ENCODE results near the gene CLN5. TPM values are rescaled to one million over a fixed set of nuclear protein-coding genes. Genes with fewer than 3 reads are reported as not detected.

Gene CLN5
- polyA plus RNA-seq, 1 donor from 2014 or later = 25.9 TPM

DNA sequence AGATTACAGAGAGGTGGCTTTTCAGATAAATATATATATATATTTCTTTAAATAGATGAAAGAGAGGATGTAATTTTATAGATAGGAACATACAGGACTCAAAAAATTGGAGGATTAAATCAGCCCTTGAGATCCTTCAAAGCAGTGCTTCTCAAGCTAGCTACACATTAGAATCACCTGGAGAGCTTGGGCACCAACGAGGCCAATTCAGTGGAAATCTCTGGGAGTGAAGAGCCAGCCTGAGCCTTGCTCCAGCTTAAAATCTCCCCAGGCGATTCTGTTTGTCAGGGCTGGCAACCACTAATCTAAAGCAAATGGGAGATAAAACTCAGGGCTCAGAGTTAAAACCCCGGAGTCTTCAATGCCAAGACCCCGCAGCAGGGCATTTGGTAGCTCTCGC is 15.0 kb upstream of the CLN5 start:
- Histone ChIP-seq H3K9ac (ENCODE audit: low read length) (no peak overlapping the region), H3K4me2 (ENCODE audit: low read length) (no peak overlapping the region), H3K27me3 (ENCODE audit: insufficient read depth, low read depth, low read length) (peaks cover 9% of the 10 kb centered on the region), H2AFZ (ENCODE audit: low read depth, low read length) (no peak overlapping the region), H3K27ac (ENCODE audit: low read length) (no peak overlapping the region), H4K20me1 (ENCODE audit: insufficient read depth) (no peaks in the 10 kb centered on the region), H3K9me3 (ENCODE audit: low read length) (no peaks in the 10 kb centered on the region), H3K4me3 (ENCODE audit: low read length) (no peak overlapping the region), H3K36me3 (ENCODE audit: insufficient read depth, low read length) (no peaks in the 10 kb centered on the region), H3K9me2 (ENCODE audit: insufficient read depth, low read length) (no peaks in the 10 kb centered on the region), H3K79me2 (replicated peaks; ENCODE audit: insufficient read depth, low read length) (no peaks in the 10 kb centered on the region), H3F3A (ENCODE audit: insufficient read depth, low read length, poor library complexity, severe bottlenecking) (no peaks in the 10 kb centered on the region)
- no peak for TF ChIP-seq TAF1 (IDR thresholded peaks at IDR 0.05; ENCODE audit: low read depth)
- TF ChIP-seq MXI1 (conservative IDR thresholded peaks at IDR 0.05; ENCODE audit: poor library complexity, severe bottlenecking) = no peak
- TF ChIP-seq POLR2AphosphoS5 (IDR thresholded peaks at IDR 0.05) = no peak
- no peak for TF ChIP-seq SMC3 (conservative IDR thresholded peaks at IDR 0.05; ENCODE audit: poor library complexity)
- no peak for TF ChIP-seq RAD21 (conservative IDR thresholded peaks at IDR 0.05)

DNA sequence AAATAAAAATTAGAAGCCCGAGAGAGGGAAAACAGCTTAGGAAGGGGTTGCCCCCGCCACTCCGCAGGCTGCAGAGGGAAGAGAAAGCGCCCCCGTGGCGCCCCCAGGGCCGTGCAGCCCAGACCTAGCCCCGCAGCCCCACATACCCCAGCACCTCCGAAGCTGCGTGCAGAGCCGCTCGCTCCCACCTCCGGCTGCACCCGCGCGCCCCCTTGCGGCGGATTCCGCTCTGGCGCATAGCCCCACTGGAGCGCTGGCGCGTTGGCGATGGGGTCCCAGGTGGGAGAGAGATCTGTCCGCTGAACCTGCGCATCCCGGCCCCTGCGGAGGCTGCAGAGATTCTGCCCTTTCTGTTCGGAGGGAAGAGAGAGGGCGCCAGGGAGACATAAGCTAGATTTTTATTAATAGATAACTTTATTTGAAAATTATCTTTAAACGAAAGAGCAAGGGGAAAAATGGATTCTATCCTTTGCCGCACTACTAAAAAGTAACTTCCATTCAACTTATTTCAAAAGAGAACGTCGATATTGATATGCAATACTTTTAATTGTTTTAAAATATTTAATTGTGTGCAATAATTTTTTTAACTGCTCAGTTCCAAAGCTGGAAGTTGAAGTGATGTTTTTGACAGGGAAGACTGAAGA is 11.7 kb upstream of the CLN5 start:
- H2AFZ ChIP-seq (ENCODE audit: low read depth, low read length) = no peak overlapping the region
- no peaks in the 10 kb centered on the region for H3K9me2 ChIP-seq (ENCODE audit: insufficient read depth, low read length)

DNA sequence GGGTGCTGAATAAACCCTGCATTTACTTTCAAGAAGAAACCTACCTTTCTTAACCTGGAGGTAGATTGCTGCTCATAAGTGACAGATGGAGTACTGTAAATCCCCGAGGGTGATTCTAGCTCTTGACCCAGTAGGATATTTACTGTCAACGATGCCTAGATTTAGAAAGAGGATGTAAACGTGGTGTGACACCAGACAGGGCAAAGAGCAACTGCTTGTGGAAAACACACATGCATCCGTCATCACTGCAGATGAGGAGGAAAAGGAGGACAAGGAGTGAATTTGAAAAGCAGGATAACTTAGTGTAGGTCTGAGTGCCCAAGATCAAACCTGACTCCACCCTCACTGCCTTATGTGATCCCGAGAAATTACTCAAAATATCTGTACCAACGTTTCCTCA is 9.8 kb upstream of the CLN5 start:
- Histone ChIP-seq H3K79me2 (replicated peaks; ENCODE audit: insufficient read depth, low read length) (no peaks in the 10 kb centered on the region), H2AFZ (ENCODE audit: low read depth, low read length) (no peak overlapping the region), H3K4me2 (ENCODE audit: low read length) (no peak overlapping the region), H3K4me3 (ENCODE audit: low read length) (no peak overlapping the region), H3K27ac (ENCODE audit: low read length) (no peak overlapping the region), H3K27me3 (ENCODE audit: insufficient read depth, low read depth, low read length) (peaks cover 9% of the 10 kb centered on the region), H3K9me2 (ENCODE audit: insufficient read depth, low read length) (no peaks in the 10 kb centered on the region), H3F3A (ENCODE audit: insufficient read depth, low read length, poor library complexity, severe bottlenecking) (no peaks in the 10 kb centered on the region), H3K36me3 (ENCODE audit: insufficient read depth, low read length) (no peaks in the 10 kb centered on the region), H3K9me3 (ENCODE audit: low read length) (no peaks in the 10 kb centered on the region), H3K9ac (ENCODE audit: low read length) (no peak overlapping the region), H4K20me1 (ENCODE audit: insufficient read depth) (no peaks in the 10 kb centered on the region)
- TF ChIP-seq, protein P1, sequence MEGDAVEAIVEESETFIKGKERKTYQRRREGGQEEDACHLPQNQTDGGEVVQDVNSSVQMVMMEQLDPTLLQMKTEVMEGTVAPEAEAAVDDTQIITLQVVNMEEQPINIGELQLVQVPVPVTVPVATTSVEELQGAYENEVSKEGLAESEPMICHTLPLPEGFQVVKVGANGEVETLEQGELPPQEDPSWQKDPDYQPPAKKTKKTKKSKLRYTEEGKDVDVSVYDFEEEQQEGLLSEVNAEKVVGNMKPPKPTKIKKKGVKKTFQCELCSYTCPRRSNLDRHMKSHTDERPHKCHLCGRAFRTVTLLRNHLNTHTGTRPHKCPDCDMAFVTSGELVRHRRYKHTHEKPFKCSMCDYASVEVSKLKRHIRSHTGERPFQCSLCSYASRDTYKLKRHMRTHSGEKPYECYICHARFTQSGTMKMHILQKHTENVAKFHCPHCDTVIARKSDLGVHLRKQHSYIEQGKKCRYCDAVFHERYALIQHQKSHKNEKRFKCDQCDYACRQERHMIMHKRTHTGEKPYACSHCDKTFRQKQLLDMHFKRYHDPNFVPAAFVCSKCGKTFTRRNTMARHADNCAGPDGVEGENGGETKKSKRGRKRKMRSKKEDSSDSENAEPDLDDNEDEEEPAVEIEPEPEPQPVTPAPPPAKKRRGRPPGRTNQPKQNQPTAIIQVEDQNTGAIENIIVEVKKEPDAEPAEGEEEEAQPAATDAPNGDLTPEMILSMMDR (IDR thresholded peaks at IDR 0.05; ENCODE audit: poor library complexity, severe bottlenecking) = no peak
- no peak for TF ChIP-seq EZH2 (IDR thresholded peaks at IDR 0.05; ENCODE audit: borderline replicate concordance, insufficient read depth, low read length, poor library complexity, severe bottlenecking)

More for the DNA sequence above, 11.7 kb upstream of the CLN5 start:
- no peaks in the 10 kb centered on the region for H4K20me1 ChIP-seq (ENCODE audit: insufficient read depth)
- no peaks in the 10 kb centered on the region for H3F3A ChIP-seq (ENCODE audit: insufficient read depth, low read length, poor library complexity, severe bottlenecking)
- no peak overlapping the region for H3K4me2 ChIP-seq (ENCODE audit: low read length)
- H3K9me3 ChIP-seq (ENCODE audit: low read length) = no peaks in the 10 kb centered on the region
- peak overlapping the region; percentile 31 for H3K4me3 ChIP-seq (ENCODE audit: low read length)
- H3K27ac ChIP-seq (ENCODE audit: low read length) = no peak overlapping the region
- H3K36me3 ChIP-seq (ENCODE audit: insufficient read depth, low read length) = no peaks in the 10 kb centered on the region
- TF ChIP-seq, protein P1 (IDR thresholded peaks at IDR 0.05; ENCODE audit: poor library complexity, severe bottlenecking) = peak; percentile 78
- TF ChIP-seq EZH2 (IDR thresholded peaks at IDR 0.05; ENCODE audit: borderline replicate concordance, insufficient read depth, low read length, poor library complexity, severe bottlenecking) (no peak), SMC3 (conservative IDR thresholded peaks at IDR 0.05; ENCODE audit: poor library complexity) (peak; percentile 67), MXI1 (conservative IDR thresholded peaks at IDR 0.05; ENCODE audit: poor library complexity, severe bottlenecking) (no peak), POLR2AphosphoS5 (IDR thresholded peaks at IDR 0.05) (no peak), RAD21 (conservative IDR thresholded peaks at IDR 0.05) (peak; percentile 58)
- no peaks in the 10 kb centered on the region for H3K79me2 ChIP-seq (replicated peaks; ENCODE audit: insufficient read depth, low read length)
- no peak overlapping the region for H3K9ac ChIP-seq (ENCODE audit: low read length)
- peaks cover 9% of the 10 kb centered on the region for H3K27me3 ChIP-seq (ENCODE audit: insufficient read depth, low read depth, low read length)
